Activated CD4-positive, alpha-beta T cell treated with anti-CD3 and anti-CD28 coated beads, Interleukin-2, amount 50 U/mL, for 24 hours (primary cell): ENCODE data around the gene ZNF526.

Experiments used
- DNase-seq, 2 donors: peaks; one replicate each; pipeline ENCODE4 v3.0.0-alpha.2; 2020; ENCODE audit warnings: low read depth in 1 of 2, low spot score in 1 of 2

ZNF526 gene

GRCh38 chr19:42219812-42220750 lies at the start of gene ZNF526:
TSS of gene ZNF526 (plus strand) at chr19:42220312. CDS start at chr19:42224404, 4,092 bp downstream.
- peak; percentile 90 to 96 for DNase-seq

- no peak for DNase-seq
Measured at GRCh38 chr19:42170715-42171114, 49.4 kb upstream of the ZNF526 start.

- DNase-seq, result no peak
Measured at GRCh38 chr19:42172261-42172660, 47.9 kb upstream of the ZNF526 start.

GRCh38 chr19:42173695-42174094 lies 46.4 kb upstream of the ZNF526 start:
- DNase-seq, result no peak

GRCh38 chr19:42174188-42174587 lies 45.9 kb upstream of the ZNF526 start:
- DNase-seq, result no peak

- DNase-seq, result no peak
Measured at GRCh38 chr19:42174958-42175734, 45.0 kb upstream of the ZNF526 start.

- no peak for DNase-seq
Measured at GRCh38 chr19:42175952-42176648, 44.0 kb upstream of the ZNF526 start.

- DNase-seq, result no peak
Measured at GRCh38 chr19:42176649-42176989, 43.5 kb upstream of the ZNF526 start.

- DNase-seq, result peak; percentile 48 to 55
Measured at GRCh38 chr19:42176990-42177685, 43.0 kb upstream of the ZNF526 start.

GRCh38 chr19:42177686-42178019 lies 42.5 kb upstream of the ZNF526 start:
- no peak for DNase-seq

GRCh38 chr19:42178791-42179674 lies 41.1 kb upstream of the ZNF526 start:
- DNase-seq, result no peak

GRCh38 chr19:42184401-42184861 lies 35.7 kb upstream of the ZNF526 start:
- DNase-seq, result peak; percentile 43 to 67

- no peak for DNase-seq
Measured at GRCh38 chr19:42185277-42185676, 34.8 kb upstream of the ZNF526 start.

- no peak for DNase-seq
Measured at GRCh38 chr19:42188665-42189064, 31.4 kb upstream of the ZNF526 start.

- no peak for DNase-seq
Measured at GRCh38 chr19:42189133-42189532, 31.0 kb upstream of the ZNF526 start.

- DNase-seq, result no peak
Measured at GRCh38 chr19:42191330-42191729, 28.8 kb upstream of the ZNF526 start.

GRCh38 chr19:42191855-42192254 lies 28.3 kb upstream of the ZNF526 start:
- no peak for DNase-seq

GRCh38 chr19:42193294-42193693 lies 26.8 kb upstream of the ZNF526 start:
- DNase-seq, result no peak

GRCh38 chr19:42193706-42194105 lies 26.4 kb upstream of the ZNF526 start:
- DNase-seq, result no peak
